NB4 (cell line): Measurements from ENCODE around the gene NAMPT.
A peak's percentile ranks its signal among the peaks of the same experiment; 100 is the strongest.

Experiments
- DNase-seq: peaks from one replicate; pipeline ENCODE4 v3.0.0; 2010; ENCODE audit warnings: low read depth
- H3K4me3 ChIP-seq: one replicate; pipeline ENCODE4 v1.5.1; 2011; ENCODE audit warnings: mild to moderate bottlenecking, low read depth, low read length, moderate library complexity
- MAX ChIP-seq: IDR thresholded peaks from 2 replicates; pipeline ENCODE4 v1.6.1; 2011; ENCODE audit warnings: low read depth, low read length
- MYC ChIP-seq: IDR thresholded peaks from 2 replicates; pipeline ENCODE4 v1.6.1; 2011; ENCODE audit warnings: low read depth, low read length
- POLR2A ChIP-seq: IDR thresholded peaks from 2 replicates; pipeline ENCODE4 v1.6.1; 2011; ENCODE audit warnings: mild to moderate bottlenecking; ENCODE audit not compliant: insufficient read length; ENCODE audit errors: extremely low read depth
- TF ChIP-seq, protein P1 (sequence below): IDR thresholded peaks from one replicate; pipeline ENCODE4 v1.5.1; 2012; ENCODE audit warnings: low read depth, low read length

NAMPT gene

DNA sequence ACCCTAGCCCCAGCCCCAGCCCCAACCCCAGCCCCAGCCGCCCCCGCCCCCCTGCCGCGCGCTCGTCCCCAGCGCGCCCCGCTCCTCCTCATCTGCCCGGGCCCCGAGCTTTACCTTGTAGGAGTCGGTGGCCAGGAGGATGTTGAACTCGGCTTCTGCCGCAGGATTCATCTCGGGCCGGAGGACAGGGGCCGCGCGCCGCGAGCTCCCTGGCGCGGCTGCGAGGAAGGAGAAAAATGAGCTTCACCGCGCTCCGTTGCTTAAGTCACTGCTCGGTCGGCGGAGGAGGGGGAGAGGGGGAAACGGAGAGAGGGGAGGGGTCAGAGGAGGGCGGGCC, at the start of gene NAMPT:
Gene NAMPT (minus strand): TSS at position 270 of the 337 bp plus-strand sequence. CDS start 99 bp downstream, at position 171.
- TF ChIP-seq, protein P1, sequence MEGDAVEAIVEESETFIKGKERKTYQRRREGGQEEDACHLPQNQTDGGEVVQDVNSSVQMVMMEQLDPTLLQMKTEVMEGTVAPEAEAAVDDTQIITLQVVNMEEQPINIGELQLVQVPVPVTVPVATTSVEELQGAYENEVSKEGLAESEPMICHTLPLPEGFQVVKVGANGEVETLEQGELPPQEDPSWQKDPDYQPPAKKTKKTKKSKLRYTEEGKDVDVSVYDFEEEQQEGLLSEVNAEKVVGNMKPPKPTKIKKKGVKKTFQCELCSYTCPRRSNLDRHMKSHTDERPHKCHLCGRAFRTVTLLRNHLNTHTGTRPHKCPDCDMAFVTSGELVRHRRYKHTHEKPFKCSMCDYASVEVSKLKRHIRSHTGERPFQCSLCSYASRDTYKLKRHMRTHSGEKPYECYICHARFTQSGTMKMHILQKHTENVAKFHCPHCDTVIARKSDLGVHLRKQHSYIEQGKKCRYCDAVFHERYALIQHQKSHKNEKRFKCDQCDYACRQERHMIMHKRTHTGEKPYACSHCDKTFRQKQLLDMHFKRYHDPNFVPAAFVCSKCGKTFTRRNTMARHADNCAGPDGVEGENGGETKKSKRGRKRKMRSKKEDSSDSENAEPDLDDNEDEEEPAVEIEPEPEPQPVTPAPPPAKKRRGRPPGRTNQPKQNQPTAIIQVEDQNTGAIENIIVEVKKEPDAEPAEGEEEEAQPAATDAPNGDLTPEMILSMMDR = no peak
- peak; percentile 52 for TF ChIP-seq POLR2A
- no peak for DNase-seq
- peak within 1 kb of the TSS; percentile 83 for H3K4me3 ChIP-seq

DNA sequence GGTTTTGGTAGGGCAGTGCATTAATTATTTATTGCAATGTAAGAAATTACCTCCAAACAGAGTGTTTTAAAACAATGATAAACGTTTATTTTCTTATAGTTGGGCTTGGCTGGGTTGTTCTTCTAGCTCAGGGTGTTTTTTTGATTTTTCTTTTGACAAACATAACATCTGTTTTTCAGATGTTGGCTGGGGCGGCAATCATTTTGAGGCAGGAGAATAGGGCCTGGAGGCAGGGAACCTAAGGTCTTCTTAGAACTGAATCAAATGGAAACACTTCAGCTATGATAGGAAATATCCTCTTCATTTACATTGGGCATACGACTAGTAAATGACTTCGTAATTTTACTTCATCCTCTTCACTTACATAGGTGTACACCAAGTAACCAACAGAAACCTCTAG, 47.4 kb upstream of the NAMPT start:
- TF ChIP-seq MAX = no peak
- TF ChIP-seq MYC = no peak
- TF ChIP-seq, protein P1 = no peak
- no peak for TF ChIP-seq POLR2A
- no peak overlapping the region for H3K4me3 ChIP-seq
- DNase-seq = no peak

- no peak for DNase-seq
- TF ChIP-seq MYC (no peak), POLR2A (no peak), MAX (no peak)
- TF ChIP-seq, protein P1 = no peak
- H3K4me3 ChIP-seq = no peak overlapping the region
Observed at GRCh38 chr7:106331441-106332175, 46.8 kb upstream of the NAMPT start.

GRCh38 chr7:106329971-106330733, 45.4 kb upstream of the NAMPT start:
- no peak for DNase-seq
- TF ChIP-seq, protein P1 = no peak
- TF ChIP-seq MYC (no peak), POLR2A (no peak), MAX (no peak)
- no peak overlapping the region for H3K4me3 ChIP-seq

GRCh38 chr7:106329408-106329807, 44.6 kb upstream of the NAMPT start:
- H3K4me3 ChIP-seq = no peak overlapping the region
- no peak for DNase-seq
- TF ChIP-seq, protein P1 = no peak
- TF ChIP-seq POLR2A = no peak
- no peak for TF ChIP-seq MYC
- TF ChIP-seq MAX = no peak
